ENCODE data around the gene NEK7.

The NEK7 gene

DNA sequence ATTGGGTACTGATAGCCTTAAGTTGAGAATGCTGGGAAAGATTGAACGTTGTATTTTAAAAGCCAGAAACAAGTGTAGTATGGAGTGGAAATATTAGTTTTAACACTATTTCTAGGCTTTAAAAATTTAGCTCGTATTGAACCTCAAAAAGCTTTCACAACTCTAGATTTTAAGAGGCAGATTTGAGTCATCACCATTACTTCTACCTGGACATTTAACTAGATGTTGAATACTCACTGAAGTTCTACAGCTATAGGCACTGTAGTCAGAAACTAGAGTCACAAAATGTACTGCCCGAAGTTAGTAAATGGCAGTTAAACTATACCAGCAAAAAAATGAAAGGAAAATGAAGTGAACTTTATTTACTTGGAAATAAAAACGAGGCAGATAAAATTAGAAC is 96.5 kb downstream of the NEK7 start:
- H3K4me3 ChIP-seq (ENCODE audit: low read depth, low read length) = no peak overlapping the region

DNA sequence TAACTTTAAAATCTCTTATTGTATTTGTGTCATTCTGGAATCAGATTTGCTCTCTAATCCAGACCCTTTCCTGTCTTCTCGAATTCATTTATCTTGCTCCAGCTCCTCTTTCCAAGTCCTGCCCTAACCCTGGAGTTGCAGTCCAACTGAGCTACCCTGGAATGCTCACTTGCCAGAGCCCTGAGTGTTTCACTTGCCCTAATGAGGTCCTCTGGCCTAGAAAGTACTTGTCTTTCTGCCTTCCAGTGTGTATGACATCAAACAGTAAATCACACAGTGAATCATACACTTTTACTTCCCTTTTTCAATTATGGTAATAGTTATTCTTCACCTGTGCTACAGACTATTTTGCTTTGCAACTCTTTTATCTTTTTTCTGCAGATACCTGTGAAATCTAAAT is 96.9 kb downstream of the NEK7 start:
- no peak overlapping the region for H3K4me3 ChIP-seq (ENCODE audit: low read depth, low read length)

DNA sequence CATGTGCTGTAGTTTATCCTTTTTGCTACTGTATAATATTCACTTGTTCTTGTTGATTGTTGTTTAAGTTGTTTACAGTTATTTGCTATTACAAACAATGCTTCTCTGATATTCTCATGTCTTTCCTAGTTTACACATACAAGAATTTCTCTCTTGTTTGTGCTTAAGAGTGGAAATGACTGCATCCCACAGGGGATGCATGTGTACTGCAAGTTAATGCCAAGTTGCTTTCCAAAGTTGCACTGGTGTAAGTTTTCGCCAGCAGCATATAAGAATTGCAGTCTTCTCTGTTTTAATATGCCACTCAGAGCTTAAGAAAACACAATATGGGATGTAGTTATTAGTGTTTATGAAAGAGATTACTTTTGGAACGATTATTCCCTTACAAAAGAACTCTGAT is 97.7 kb downstream of the NEK7 start:
- H3K4me3 ChIP-seq (ENCODE audit: low read depth, low read length) = no peak overlapping the region

DNA sequence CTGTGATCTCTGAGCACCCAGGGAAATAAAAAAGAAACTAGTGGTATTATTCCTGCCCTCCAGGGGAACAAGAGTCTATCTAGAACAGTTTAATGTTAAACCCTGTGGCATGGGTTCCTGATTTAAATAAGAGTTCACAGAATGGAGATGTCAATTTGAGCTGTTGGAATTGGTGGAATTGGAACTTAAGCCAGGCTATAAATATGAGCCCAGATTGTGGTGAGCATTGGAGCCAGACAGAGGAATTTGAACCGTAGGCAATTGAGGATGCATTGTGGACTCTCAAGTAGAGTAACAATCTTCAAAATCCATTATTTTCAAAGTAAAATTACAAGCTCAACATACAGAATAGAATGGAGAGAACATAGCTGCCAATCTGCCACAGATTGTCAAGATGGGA is 98.2 kb downstream of the NEK7 start:
- H3K4me3 ChIP-seq (ENCODE audit: low read depth, low read length) = no peak overlapping the region

DNA sequence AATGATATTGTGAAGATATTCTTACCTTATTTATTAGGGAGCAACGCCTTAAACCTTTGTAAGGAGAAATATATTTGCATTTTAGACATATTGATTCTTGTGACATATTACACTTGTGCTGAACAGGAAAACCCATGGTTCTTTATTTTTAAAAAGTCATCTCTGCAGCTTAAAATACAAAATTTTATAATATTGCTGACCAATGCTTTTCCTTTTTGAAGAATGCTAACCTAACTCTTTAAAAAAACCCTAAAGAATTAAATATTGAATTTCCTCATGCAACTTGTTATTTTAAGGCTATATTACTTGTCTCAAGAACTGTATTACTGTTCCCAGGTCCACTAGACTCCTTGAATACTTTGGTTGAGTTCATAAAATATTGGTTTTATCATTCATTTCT is 99.0 kb downstream of the NEK7 start:
- no peak overlapping the region for H3K4me3 ChIP-seq (ENCODE audit: low read depth, low read length)

DNA sequence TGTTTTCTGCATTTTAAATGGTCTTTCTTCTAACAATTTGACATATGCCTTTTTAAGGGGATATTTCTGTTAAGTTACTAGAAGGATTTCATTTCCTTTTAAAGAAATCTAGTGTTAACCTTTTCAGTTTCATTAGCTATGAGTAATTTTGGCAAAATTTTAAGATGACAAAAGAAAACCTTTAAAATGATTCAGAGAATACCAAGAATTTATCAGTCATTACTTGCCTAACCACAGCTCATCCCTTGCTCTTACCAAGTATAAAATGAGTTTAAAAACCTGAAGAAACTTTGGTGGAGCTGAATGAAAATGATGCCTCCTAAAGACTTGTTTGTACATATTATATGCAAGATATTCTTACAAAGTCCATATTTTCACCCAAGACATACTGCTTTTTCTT is 101.7 kb downstream of the NEK7 start:
- H3K4me3 ChIP-seq (ENCODE audit: low read depth, low read length) = no peak overlapping the region

DNA sequence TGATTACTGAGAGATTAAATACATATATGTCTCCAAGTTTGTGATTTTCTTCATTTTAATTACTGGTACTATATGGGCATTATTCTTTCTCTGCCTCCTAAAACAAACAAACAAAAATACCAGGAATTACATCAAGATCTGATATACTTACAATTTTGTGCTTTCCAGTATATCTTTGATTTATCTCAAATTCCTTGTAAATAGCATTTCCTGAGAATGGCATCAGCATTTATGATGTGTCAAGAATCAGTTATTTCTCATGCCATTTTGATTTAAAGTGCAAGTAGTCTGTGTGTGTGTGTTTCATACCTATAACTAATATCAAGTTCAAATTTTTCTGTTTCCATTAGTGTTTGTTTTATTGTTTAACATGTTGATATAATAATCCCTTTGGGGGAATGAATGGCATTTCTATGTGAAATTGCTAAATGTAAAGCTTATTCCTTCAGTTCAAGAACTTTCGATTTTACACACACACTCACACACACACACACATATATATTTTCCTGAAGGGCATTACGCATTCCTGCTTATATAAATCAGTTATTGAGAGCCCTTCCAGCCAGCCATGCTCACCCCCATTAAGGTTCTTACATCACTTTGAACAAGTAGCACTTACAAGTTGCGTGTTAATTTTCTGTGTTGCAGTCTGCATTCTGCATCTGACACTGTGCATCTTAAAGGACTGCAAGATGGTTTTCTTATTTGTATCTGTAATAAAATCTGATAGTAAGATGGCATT is 102.7 kb downstream of the NEK7 start:
- H3K4me3 ChIP-seq (ENCODE audit: low read depth, low read length) = no peak overlapping the region

DNA sequence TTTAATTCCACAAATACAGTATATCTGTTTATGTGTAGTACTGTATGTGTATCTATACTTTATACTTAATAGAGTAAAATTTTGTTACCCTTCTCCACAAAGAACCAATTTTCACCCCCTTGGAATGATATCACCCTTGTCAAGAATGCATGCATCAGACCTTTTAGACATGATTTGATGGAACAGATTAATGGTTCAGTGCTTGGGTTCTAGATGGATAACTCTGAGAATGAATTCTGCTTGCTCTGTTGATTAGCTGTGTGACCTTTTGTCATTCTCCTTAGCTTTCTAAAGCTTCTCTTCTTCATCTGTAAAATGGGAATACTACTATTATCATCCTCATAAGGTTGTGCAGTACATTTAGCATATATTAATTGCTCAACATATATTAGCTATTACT is 105.1 kb downstream of the NEK7 start:
- H3K4me3 ChIP-seq (ENCODE audit: low read depth, low read length) = no peak overlapping the region

DNA sequence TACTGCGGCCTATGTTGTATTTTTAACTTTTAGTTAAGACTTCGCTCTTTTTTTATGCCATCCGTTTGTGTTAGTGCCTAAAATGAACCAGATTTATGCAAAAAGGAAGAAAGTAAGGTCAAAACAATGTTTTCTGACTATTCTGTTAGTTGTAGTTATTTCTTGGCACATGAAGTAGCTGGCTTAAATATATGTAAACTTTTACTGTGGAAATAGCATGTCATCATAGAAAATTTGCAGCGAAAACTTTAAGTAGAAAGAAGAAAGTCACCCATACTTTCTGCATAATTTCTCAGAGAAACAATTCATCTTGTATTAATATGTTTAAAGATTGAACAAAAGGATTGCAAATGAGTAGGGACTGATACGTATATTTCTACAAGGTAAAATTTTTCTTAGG is 106.4 kb downstream of the NEK7 start:
- no peak overlapping the region for H3K4me3 ChIP-seq (ENCODE audit: low read depth, low read length)

DNA sequence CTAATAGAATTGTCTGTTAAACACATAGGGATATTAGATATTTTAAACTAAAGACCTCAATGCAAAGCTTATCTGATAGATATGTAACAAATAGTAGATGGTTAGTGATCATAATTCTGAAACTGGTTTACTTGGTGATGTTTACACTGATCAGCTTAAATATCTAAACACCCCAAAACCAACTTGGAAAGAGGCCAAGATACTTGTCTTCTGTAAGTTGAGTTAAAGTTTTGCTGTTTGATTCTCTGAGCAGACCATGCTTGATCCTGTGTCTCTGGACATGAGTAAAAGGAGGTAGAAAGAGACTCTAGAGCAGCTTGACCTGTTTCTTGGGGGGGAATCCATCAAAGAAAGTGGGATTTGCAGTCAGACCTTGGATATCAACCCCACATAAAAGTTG is 107.5 kb downstream of the NEK7 start:
- no peak overlapping the region for H3K4me3 ChIP-seq (ENCODE audit: low read depth, low read length)

DNA sequence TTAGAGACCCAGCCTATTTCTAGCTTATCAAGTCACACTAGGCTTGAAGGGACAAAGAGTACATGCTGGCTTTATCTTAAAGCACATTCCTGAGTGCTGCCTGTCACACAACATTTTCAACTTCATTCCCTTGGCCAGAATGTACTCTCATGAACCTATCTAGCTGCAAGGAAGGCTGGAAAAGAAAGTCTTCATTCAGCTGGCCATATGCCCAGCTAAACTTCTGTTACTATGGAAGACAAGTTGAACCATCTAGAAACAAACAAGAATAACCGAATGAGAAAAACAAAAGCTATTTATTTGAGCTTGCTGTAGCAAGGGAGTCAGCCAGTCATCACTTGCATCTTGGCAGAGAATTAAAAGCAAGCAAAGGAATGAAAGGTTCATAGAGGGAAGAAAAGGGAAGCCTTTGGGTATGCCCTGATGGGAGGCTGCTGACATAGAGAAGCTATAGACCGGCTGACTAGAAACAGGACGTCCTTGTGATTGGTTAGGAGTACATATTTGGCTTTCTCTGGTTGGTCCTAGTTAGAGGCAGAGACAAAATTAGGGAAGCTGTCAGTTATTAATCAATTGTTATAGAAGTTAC is 108.4 kb downstream of the NEK7 start:
- H3K4me3 ChIP-seq (ENCODE audit: low read depth, low read length) = no peak overlapping the region

DNA sequence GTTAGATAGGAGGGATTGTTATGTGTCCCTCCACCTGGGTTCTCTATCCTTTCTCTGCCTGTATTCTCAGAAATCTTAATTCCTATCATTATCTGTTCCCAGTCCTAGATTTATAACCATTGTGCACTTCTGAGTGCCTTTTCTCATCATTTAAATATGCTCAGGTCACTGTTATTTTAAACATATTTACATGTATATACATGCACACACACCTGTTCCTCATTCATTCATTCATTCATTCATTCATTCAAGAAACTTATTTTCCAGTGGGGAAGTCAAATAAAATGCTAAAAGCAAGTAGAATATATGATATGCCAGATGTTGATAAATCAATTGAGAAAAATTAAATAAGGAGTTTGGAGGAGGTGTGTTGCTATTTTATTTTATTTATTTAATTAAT is 110.3 kb downstream of the NEK7 start:
- no peak overlapping the region for H3K4me3 ChIP-seq (ENCODE audit: low read depth, low read length)

DNA sequence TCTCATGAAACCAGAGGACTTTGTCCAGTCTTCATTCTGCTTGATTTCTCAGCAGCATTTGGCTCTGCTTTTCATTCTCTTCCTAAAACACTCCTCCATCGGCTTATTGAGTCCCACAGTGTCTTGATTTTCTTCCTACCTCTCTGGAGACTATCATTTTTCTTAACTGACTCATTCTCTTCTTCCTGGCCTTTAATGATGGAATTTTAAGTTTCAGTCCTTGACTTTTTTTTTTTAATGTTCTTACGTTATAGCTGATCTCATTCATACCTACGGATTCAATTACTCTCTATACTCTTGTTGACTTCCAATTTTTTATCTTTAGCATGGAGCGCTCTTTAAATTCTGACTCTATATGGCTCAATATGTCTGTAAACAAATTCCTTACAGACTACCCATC is 111.1 kb downstream of the NEK7 start:
- no peak overlapping the region for H3K4me3 ChIP-seq (ENCODE audit: low read depth, low read length)

DNA sequence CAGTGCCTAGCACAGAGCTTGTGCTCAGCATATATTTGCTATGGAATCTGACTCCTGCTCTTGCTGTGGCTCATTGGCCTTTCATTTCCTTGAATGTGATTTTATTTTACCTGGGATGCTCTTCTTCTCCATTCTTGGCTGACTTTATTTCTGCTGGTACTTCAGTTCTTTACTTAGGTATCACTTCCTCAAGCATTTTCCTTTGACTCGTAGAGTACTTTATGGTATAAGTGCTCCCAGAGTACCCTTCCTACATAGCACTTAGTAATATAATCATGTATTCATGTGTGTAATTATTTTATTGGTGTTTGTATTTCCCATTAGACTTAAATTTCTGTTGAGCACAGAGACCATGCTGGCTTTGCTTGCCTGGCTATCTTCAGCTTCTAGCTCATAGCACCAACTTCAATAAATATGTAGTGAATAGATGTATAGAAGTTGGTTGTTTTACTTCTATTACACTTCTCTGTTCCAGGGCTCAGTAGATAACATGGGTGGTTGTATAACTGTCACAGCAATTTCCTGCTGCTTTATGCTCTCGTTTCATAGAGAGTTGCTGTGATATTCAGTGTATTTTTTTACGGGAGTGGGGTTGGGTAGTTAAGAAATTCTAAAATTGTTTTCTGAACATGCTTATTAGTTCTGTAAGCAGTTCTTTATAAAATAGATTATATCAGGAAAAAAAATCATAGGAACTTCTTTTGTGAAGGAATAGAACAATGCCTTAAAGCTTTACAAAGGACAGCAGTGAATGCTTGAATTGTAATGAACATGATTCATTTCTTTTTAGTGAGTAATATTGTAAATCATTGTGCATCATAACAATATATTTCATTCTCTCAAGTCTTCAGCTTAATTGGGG is 112.2 kb downstream of the NEK7 start:
- no peak overlapping the region for H3K4me3 ChIP-seq (ENCODE audit: low read depth, low read length)

DNA sequence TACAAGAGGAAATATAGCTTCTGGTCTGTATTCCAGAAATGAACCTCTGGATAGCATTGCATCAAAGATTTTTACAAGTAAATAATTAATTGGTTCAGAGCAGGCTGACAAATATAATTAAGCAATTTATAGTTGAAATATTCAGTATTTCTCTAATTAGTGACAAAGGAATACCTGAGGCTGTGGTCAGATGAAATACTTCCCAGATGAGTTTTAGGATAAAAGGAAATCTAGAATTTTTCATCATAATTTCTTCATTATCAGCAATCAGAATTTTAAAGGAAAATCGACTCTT is 112.8 kb downstream of the NEK7 start:
- no peak overlapping the region for H3K4me3 ChIP-seq (ENCODE audit: low read depth, low read length)

DNA sequence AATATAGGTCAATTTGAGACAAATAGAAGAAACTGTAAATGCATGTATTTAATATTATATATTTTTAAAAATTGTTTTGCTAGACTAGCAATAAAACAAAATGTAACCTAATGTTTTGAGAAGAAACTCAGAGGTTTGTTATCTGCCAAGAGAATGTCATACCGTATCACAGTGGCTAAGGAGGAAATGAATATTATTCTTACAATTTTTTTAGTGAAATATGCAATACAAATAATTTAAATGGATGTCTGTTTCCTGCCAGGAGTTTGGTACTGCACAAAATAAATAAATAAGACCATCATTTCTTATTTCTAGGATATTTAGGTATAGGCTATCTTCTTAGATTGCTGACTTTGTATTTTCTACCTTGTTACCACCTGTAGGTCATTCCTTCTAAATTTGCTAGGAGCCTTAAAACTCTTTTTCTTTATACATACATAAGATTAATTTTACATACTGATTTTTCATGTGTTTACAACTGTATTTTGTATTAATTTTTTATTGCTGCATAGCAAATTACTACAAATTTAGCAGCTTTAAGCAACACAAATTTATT is 113.6 kb downstream of the NEK7 start:
- no peak overlapping the region for H3K4me3 ChIP-seq (ENCODE audit: low read depth, low read length)

DNA sequence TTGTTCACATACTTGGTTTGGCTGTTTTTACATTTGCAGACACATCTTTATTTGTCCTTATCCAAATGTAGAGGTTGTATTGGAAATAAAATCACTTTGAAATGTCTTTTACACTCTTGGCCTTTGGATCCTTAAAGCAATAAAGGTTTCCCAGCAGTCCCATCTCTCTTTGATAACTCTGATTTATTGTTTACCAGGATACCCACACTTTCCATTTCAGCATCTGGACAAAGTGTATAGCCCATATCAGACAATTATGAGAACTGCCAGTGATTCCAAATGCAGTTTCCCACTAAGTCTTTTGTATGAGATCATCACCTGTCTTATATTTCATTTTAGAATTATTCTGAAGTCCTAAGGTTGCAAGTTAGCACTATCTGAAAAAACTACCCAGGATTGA is 114.7 kb downstream of the NEK7 start:
- H3K4me3 ChIP-seq (ENCODE audit: low read depth, low read length) = no peak overlapping the region

DNA sequence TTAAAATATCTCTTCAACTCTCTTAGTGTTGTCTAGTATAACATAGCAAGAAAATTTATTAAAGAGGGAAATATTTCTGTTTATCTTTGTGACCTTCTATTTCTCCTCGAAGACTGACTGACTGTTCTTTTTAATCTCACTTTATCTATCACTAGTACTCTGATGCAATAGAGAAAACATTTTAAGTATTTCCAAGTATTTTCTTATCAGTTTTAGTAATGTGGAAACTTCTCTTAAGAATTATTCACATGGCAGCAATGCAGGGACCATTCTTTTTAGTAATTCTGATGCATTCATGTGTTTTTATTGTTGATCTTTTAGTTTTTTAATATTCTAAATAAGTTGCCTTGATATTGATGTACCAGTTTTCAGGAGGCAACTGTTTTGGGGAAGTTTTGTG is 115.7 kb downstream of the NEK7 start:
- H3K4me3 ChIP-seq (ENCODE audit: low read depth, low read length) = no peak overlapping the region

DNA sequence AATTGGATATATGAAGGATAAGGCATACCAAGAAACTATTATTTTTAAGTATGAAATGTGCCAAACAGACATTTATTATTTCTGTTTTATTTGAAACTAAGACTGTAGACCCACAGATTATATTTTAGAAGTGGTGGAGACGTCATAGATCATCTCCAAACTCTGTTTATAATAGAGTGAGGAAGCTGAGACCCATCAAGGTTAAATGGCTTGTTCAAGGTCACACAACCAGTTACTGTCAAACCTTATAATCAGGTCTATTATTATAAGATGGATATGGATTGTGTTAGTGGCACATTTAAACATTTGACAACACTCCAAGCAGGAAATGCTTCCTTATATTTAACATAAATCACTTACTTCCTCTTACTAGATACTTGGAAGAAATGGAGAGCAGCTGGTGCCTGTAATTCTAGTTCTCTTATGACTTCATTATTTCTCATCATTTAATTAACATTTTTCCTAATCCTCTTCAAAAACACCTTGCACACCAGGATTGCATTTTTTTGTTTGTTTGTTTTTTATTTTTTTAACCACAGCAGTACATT is 117.0 kb downstream of the NEK7 start:
- H3K4me3 ChIP-seq (ENCODE audit: low read depth, low read length) = no peak overlapping the region

DNA sequence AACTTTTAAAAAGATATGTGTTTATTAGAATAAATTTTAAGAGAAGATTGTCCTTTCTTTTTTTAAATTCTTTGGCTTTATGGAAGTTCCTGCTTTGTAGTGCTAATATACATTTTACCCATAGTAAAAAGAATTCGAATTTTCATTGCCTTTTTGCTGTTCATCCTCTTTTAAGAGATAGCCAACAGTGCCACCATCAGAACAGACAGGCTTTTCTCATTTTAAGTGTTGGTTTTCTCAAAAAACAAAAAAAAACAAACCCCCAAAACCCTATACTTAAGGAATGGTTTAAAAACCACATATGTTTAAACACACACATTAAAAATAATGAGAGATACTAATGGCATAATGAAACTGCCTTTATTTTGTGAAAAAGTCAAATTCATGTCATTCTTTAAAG is 118.8 kb downstream of the NEK7 start:
- H3K4me3 ChIP-seq (ENCODE audit: low read depth, low read length) = no peak overlapping the region

DNA sequence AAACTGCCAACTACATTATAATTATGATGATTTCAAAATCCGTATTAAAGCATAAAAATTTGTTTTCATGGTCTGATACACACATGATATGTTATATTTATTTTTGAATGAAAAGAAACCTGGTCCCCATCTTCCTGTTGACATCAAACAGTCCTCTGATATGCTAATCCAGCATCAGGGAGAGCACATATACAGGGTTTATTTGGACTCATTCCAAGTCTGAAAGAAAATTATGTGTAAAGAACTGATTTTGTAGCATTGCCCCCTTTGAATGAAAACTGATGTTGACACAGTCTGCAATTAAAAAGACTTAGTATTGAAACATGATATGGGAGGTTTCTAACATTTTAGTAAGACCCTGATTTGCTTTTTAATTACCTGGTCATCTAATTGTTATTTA is 119.4 kb downstream of the NEK7 start:
- no peak overlapping the region for H3K4me3 ChIP-seq (ENCODE audit: low read depth, low read length)

DNA sequence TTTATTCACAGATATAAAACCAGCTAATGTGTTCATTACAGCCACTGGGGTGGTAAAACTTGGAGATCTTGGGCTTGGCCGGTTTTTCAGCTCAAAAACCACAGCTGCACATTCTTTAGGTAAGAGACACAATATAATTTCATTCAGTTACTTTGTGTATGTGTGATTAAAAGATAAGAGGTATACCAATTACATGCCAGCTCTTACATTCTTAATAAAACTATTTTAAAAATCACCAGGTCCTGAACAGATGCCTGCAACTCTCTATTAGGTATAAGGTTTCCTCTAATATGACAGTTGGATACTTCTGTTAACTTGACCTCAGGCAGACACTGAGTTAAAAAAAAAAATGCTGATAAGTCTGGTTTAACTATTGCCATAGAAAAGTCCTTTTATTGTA is 122.1 kb downstream of the NEK7 start:
- H3K4me3 ChIP-seq (ENCODE audit: low read depth, low read length) = no peak overlapping the region
